ENCODE measurements around the gene TMA7. TPM values are rescaled to one million over a fixed set of nuclear protein-coding genes. Genes with fewer than 3 reads are reported as not detected.
A peak's percentile ranks its signal among the peaks of the same experiment; 100 is the strongest.

Gene TMA7
- total and polyA plus RNA-seq, 2 donors (not counting 3 experiments of a cell fraction or from before 2014, with no cell fraction given): 137 to 306 TPM

- ChIA-PET POLR2A (no interaction called here), CTCF (interaction anchor here (0.8 to 6.2 kb wide), 10 partner anchors 8 to 220 kb away, joined by 3 to 63 read pairs (median 5); partner anchors contain the start of genes NCKIPSD, PFKFB4 and SHISA5)
- Histone ChIP-seq H3K36me3 (ENCODE audit: control insufficient read depth in 2 of 2, extremely low read depth in 1 of 2, insufficient read depth in 2 of 2, low read length in 2 of 2) (peaks cover 0 to 39% of the 10 kb centered on the region in 2 experiments), H3K9me3 (replicated peaks; ENCODE audit: control insufficient read depth, insufficient read depth, low read length) (no peaks in the 10 kb centered on the region), H3K4me2 (ENCODE audit: insufficient read depth, low read length) (peak overlapping the region; percentile 70), H3K4me1 (ENCODE audit: control insufficient read depth, extremely low read depth, insufficient read depth, low read length) (peaks cover 24% of the 10 kb centered on the region), H3K4me3 (replicated peaks in 1 of 3; ENCODE audit: insufficient read depth in 1 of 3, low read depth in 1 of 3, low read length in 3 of 3) (peak overlapping the region in 2 of 3 experiments; percentile 44 to 45), H3K79me2 (ENCODE audit: control insufficient read depth, insufficient read depth, low read length) (peaks cover 39% of the 10 kb centered on the region), H2AFZ (ENCODE audit: low read depth, low read length) (no peak overlapping the region), H3K9ac (replicated peaks; ENCODE audit: extremely low read depth, insufficient read depth, low read length) (peak overlapping the region; percentile 96), H4K20me1 (replicated peaks; ENCODE audit: control insufficient read depth, extremely low read depth, insufficient read depth, low read length) (no peaks in the 10 kb centered on the region), H3K9me1 (replicated peaks; ENCODE audit: control insufficient read depth, extremely low read depth, insufficient read depth, low read length) (no peaks in the 10 kb centered on the region), H3K27ac (ENCODE audit: insufficient read depth, low read depth, low read length) (peak overlapping the region; percentile 98), H3K27me3 (ENCODE audit: control insufficient read depth in 2 of 2, insufficient read depth in 2 of 2, low read length in 2 of 2) (no peaks in the 10 kb centered on the region)
- peak; percentile 100 for DNase-seq (ENCODE audit: low read depth, low spot score)
- BruUV-seq (replicated peaks): no TSS peak
- dilution Hi-C loops (cut with MboI; ENCODE audit: extremely low pct_ligation_motif_present, low sequenced_read_pairs): no loop called here
- TF ChIP-seq GATA2 (IDR thresholded peaks at IDR 0.05; ENCODE audit: insufficient read depth, insufficient read length, low read depth, low read length) (no peak), MAX (IDR thresholded peaks at IDR 0.05; ENCODE audit: insufficient read depth, insufficient read length) (peak; percentile 66), JUN (IDR thresholded peaks at IDR 0.05; ENCODE audit: borderline replicate concordance, insufficient read depth, insufficient read length, low read depth) (no peak), POLR2A (IDR thresholded peaks at IDR 0.05; ENCODE audit: low read depth, low read length) (peak; percentile 92), EZH2 (IDR thresholded peaks at IDR 0.05; ENCODE audit: borderline replicate concordance, low read depth, low read length, severe bottlenecking) (no peak), CTCF (IDR thresholded peaks at IDR 0.05; ENCODE audit: extremely low read depth in 1 of 2, insufficient read depth in 1 of 2, low read depth in 1 of 2, low read length in 2 of 2) (peak; percentile 81 to 82), MYC (IDR thresholded peaks at IDR 0.05; ENCODE audit: low read depth, low read length) (peak; percentile 31), FOS (IDR thresholded peaks at IDR 0.05; ENCODE audit: borderline replicate concordance, insufficient read depth, low read length) (peak; percentile 58), POLR2AphosphoS5 (IDR thresholded peaks at IDR 0.05; ENCODE audit: insufficient read depth, low read depth, low read length) (peak; percentile 90)
- peak; percentile 100 for FAIRE-seq
- intact Hi-C loops (cut with micrococcal nuclease): loop anchor here (1.0 to 2.0 kb wide), 10 partner anchors 8 to 221 kb away; partner anchors contain the start of genes ATRIP, CCDC51, SLC26A6 and TMA7
Measured at GRCh38 chr3:48465531-48466378, 25.7 kb downstream of the TMA7 start.

All from endothelial cell of umbilical vein (primary cell).